AG04450 (cell line): ENCODE measurements around the gene SOWAHB. TPM values are rescaled to one million over a fixed set of nuclear protein-coding genes. Genes with fewer than 3 reads are reported as not detected.

Source experiments
- CTCF ChIA-PET: fragments of 300-600, 350-600 bp; formaldehyde crosslinking; extraction: SDS; loops from one replicate; lab custom pipeline; 2022; ENCODE audit warnings: antibody characterized with exemption, inconsistent platforms; lab: Charles Lee
- POLR2A ChIA-PET: fragments of 350-600 bp; formaldehyde crosslinking; extraction: SDS; loops from one replicate; lab custom pipeline; 2021; ENCODE audit warnings: antibody characterized with exemption, inconsistent platforms; lab: Yijun Ruan, JAX
- DNase-seq: peaks from one replicate; pipeline ENCODE4 v3.0.0-alpha.2; 2011; ENCODE audit warnings: low read depth, low spot score
- H3K27ac ChIP-seq: one replicate; pipeline ENCODE4 v1.5.1; 2012; ENCODE audit warnings: low read depth, low read length, control low read depth
- H3K27me3 ChIP-seq: one replicate; pipeline ENCODE4 v1.6.0; 2012; ENCODE audit warnings: low read length; ENCODE audit not compliant: control insufficient read depth, insufficient read depth
- H3K4me3 ChIP-seq: 2 replicates; pipeline ENCODE4 v1.5.1; 2011; ENCODE audit warnings: mild to moderate bottlenecking, low read depth, low read length, control low read depth
- H3K9me3 ChIP-seq: 2 replicates; pipeline ENCODE4 v1.5.1; 2012; ENCODE audit warnings: low read length; ENCODE audit not compliant: control insufficient read depth, insufficient read depth
- polyA plus RNA-seq: library from polyadenylated mRNA; depleted of rRNA; stranded (reverse); fragments of >200 nt; gene quantifications from 2 replicates; pipeline ENCODE4 v1.2.3, GENCODE V29; 2011
- TF ChIP-seq, protein P1 (sequence below): IDR thresholded peaks from 2 replicates; pipeline ENCODE4 v1.5.1; 2011; ENCODE audit warnings: low read depth, low read length, control low read depth, inconsistent platforms

SOWAHB gene
- polyA plus RNA-seq, 1 experiment: not detected

- no peaks in the 10 kb centered on the region for H3K9me3 ChIP-seq
- POLR2A ChIA-PET: no interaction called here
- DNase-seq: no peak
- no peak overlapping the region for H3K4me3 ChIP-seq
- CTCF ChIA-PET: no interaction called here
- no peak overlapping the region for H3K27ac ChIP-seq
- H3K27me3 ChIP-seq: no peaks in the 10 kb centered on the region
- TF ChIP-seq, protein P1, sequence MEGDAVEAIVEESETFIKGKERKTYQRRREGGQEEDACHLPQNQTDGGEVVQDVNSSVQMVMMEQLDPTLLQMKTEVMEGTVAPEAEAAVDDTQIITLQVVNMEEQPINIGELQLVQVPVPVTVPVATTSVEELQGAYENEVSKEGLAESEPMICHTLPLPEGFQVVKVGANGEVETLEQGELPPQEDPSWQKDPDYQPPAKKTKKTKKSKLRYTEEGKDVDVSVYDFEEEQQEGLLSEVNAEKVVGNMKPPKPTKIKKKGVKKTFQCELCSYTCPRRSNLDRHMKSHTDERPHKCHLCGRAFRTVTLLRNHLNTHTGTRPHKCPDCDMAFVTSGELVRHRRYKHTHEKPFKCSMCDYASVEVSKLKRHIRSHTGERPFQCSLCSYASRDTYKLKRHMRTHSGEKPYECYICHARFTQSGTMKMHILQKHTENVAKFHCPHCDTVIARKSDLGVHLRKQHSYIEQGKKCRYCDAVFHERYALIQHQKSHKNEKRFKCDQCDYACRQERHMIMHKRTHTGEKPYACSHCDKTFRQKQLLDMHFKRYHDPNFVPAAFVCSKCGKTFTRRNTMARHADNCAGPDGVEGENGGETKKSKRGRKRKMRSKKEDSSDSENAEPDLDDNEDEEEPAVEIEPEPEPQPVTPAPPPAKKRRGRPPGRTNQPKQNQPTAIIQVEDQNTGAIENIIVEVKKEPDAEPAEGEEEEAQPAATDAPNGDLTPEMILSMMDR: no peak
Measured at GRCh38 chr4:76867880-76868655, 29.9 kb downstream of the SOWAHB start.

DNA sequence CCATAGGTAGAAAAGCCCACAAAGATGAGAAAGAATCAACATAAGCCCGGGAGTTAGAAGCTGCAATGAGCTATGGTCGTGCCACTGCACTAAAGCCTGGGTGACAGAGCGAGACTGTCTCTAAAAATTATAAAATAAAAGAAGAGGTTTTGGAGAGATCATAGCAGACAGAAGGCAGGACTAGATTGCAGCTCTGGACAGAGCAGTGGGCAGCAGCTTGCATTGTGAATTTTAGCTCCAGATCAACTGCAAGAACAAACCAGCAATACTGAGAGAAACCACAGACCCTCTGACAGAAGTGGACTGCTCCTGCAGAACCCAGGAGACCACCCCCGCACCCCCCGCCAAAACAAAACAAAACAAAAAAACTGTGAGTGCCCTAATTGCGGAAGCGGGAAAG is 30.6 kb downstream of the SOWAHB start:
- Histone ChIP-seq H3K9me3 (no peaks in the 10 kb centered on the region), H3K27ac (no peak overlapping the region), H3K4me3 (no peak overlapping the region), H3K27me3 (peaks cover 2% of the 10 kb centered on the region)
- POLR2A ChIA-PET: no interaction called here
- no peak for DNase-seq
- TF ChIP-seq, protein P1: no peak
- CTCF ChIA-PET: no interaction called here

- TF ChIP-seq, protein P1: no peak
- ChIA-PET CTCF (no interaction called here), POLR2A (no interaction called here)
- peaks cover 7% of the 10 kb centered on the region for H3K27me3 ChIP-seq
- H3K4me3 ChIP-seq: no peak overlapping the region
- no peak overlapping the region for H3K27ac ChIP-seq
- DNase-seq: no peak
- no peaks in the 10 kb centered on the region for H3K9me3 ChIP-seq
Measured at GRCh38 chr4:76866641-76867040, 31.3 kb downstream of the SOWAHB start.

- POLR2A ChIA-PET: no interaction called here
- H3K27me3 ChIP-seq: peaks cover 8% of the 10 kb centered on the region
- TF ChIP-seq, protein P1: no peak
- H3K4me3 ChIP-seq: no peak overlapping the region
- H3K9me3 ChIP-seq: no peaks in the 10 kb centered on the region
- H3K27ac ChIP-seq: no peak overlapping the region
- CTCF ChIA-PET: no interaction called here
- no peak for DNase-seq
Measured at GRCh38 chr4:76858319-76858718, 39.6 kb downstream of the SOWAHB start.

DNA sequence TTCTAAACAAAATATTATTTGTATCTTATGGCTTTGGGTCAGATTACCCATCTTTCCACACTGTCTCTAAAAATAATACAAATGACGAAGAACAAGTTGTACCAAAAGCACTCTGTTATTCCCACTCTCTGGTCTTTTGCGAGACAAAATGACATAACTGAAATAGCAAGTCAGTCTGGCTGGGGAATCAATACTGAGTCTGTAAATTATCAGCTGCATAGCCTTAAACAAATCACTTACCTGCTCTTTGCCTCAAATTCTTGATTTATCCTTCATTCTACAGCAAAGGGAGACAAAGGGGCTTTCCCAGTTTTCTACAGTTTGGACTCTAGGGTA is 40.9 kb downstream of the SOWAHB start:
- POLR2A ChIA-PET: no interaction called here
- H3K27me3 ChIP-seq: peaks cover 5% of the 10 kb centered on the region
- no peak overlapping the region for H3K27ac ChIP-seq
- DNase-seq: no peak
- H3K9me3 ChIP-seq: no peaks in the 10 kb centered on the region
- CTCF ChIA-PET: interaction anchor here (1.8 kb wide), 1 partner anchor 188 kb away, joined by 4 read pairs; no protein-coding TSS in a partner anchor
- H3K4me3 ChIP-seq: no peak overlapping the region
- TF ChIP-seq, protein P1: no peak
